ENCODE measurements around the gene RANBP10. TPM values are rescaled to one million over a fixed set of nuclear protein-coding genes. Genes with fewer than 3 reads are reported as not detected.

Gene RANBP10
- polyA plus RNA-seq, 6 donors from 2014 or later, result 5.2 to 23.0 (median 11.7) TPM

DNA sequence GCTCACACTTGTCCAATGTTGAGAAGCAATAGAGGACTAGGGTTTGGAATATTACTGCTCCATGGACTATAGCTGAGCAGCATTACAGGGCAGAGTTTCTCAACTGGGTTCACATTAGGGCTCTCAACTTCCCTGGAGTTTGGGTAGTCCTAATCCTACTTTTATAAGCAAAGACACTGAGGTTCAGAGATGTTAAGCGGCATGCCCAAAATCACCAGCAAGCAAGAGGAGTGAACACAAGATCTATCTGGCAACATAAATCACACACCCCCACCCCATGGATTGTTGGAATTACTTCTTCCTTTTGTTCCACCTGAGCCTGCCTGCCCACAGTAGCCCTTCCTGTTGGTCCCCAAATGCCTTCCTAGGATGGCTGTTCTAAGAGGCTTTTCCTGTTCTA lies 5.5 kb upstream of the RANBP10 start:
- no peaks in the 10 kb centered on the region for H3K9me3 Mint-ChIP-seq
- H3K27ac Mint-ChIP-seq, result no peak overlapping the region
- H3K4me3 Mint-ChIP-seq, result no peak overlapping the region
- H3K4me1 Mint-ChIP-seq, result peaks cover 6 to 15% (median 12%) of the 10 kb centered on the region in 3 donors
- no peak for ATAC-seq (ENCODE audit: low read depth in 2 of 2)
- no peak for DNase-seq
- H3K27me3 Mint-ChIP-seq, result no peaks in the 10 kb centered on the region
- H3K36me3 Mint-ChIP-seq, result no peaks in the 10 kb centered on the region

- peaks cover 0 to 5% of the 10 kb centered on the region in 2 donors for H3K36me3 Mint-ChIP-seq
- peak overlapping the region; percentile 71 to 97 (median 94) for H3K4me3 Mint-ChIP-seq
- no peaks in the 10 kb centered on the region for H3K27me3 Mint-ChIP-seq
- DNase-seq, result no peak
- H3K27ac Mint-ChIP-seq, result peak overlapping the region; percentile 90 to 98 (median 94)
- ATAC-seq (ENCODE audit: low read depth in 2 of 2), result no peak
- H3K4me1 Mint-ChIP-seq, result peaks cover 21 to 45% (median 37%) of the 10 kb centered on the region in 3 donors
- no peaks in the 10 kb centered on the region for H3K9me3 Mint-ChIP-seq
These were observed 855 bp upstream of the RANBP10 start for GRCh38 chr16:67807148-67807682.

- Mint-ChIP-seq H3K9me3 (no peaks in the 10 kb centered on the region), H3K4me1 (peaks cover 29 to 59% (median 50%) of the 10 kb centered on the region in 3 donors), H3K4me3 (peak overlapping the region; percentile 71 to 97 (median 94)), H3K27ac (peak overlapping the region in 5 of 6 donors; percentile 54 to 98 (median 92)), H3K36me3 (peaks cover 0 to 5% of the 10 kb centered on the region in 2 donors), H3K27me3 (no peaks in the 10 kb centered on the region)
- ATAC-seq (ENCODE audit: low read depth in 2 of 2) (no peak), DNase-seq (no peak)
These were observed 487 bp downstream of the RANBP10 start for GRCh38 chr16:67805718-67806427.

GRCh38 chr16:67804853-67805542 lies 1.4 kb downstream of the RANBP10 start:
- H3K27me3 Mint-ChIP-seq, result no peaks in the 10 kb centered on the region
- H3K27ac Mint-ChIP-seq, result peak overlapping the region; percentile 92 to 99 (median 98)
- peaks cover 37 to 68% (median 59%) of the 10 kb centered on the region in 3 donors for H3K4me1 Mint-ChIP-seq
- H3K9me3 Mint-ChIP-seq, result no peaks in the 10 kb centered on the region
- ATAC-seq (ENCODE audit: low read depth in 2 of 2) (no peak), DNase-seq (no peak)
- H3K36me3 Mint-ChIP-seq, result peaks cover 0 to 5% of the 10 kb centered on the region in 2 donors
- peak overlapping the region; percentile 71 to 97 (median 94) for H3K4me3 Mint-ChIP-seq

- DNase-seq (peak; percentile 85), ATAC-seq (ENCODE audit: low read depth in 2 of 2) (peak; percentile 33 to 42)
- H3K36me3 Mint-ChIP-seq, result peaks cover 5 to 7% of the 10 kb centered on the region in 2 donors
- no peaks in the 10 kb centered on the region for H3K27me3 Mint-ChIP-seq
- peaks cover 43 to 77% (median 69%) of the 10 kb centered on the region in 3 donors for H3K4me1 Mint-ChIP-seq
- H3K4me3 Mint-ChIP-seq, result peak overlapping the region; percentile 71 to 95 (median 92)
- H3K9me3 Mint-ChIP-seq, result no peaks in the 10 kb centered on the region
- H3K27ac Mint-ChIP-seq, result peak overlapping the region; percentile 92 to 99 (median 98)
These were observed 2.5 kb downstream of the RANBP10 start for GRCh38 chr16:67803894-67804293.

DNA sequence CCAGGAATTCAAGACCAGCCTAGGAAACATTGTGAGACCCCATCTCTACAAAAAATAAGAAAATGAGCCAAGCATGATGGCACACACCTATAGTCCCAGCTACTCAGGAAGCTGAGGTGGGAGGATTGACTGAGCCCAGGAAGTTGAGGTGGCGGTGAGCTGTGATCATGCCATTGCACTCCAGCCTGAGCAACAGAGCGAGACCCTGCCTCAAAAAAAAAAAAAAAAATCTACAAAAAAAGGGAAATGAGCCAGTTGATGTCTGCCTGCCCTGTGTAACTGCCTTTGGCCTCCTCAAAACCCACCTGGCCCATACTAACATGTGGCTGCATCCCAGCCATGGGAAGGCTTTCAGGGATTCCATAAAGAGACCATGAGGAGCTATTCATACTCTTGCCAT lies 4.5 kb downstream of the RANBP10 start:
- H3K9me3 Mint-ChIP-seq, result no peaks in the 10 kb centered on the region
- ATAC-seq (ENCODE audit: low read depth in 2 of 2), result peak; percentile 30
- peaks cover 45 to 85% (median 82%) of the 10 kb centered on the region in 3 donors for H3K4me1 Mint-ChIP-seq
- peak overlapping the region; percentile 79 to 98 (median 96) for H3K27ac Mint-ChIP-seq
- peaks cover 5 to 7% of the 10 kb centered on the region in 2 donors for H3K36me3 Mint-ChIP-seq
- no peaks in the 10 kb centered on the region for H3K27me3 Mint-ChIP-seq
- DNase-seq, result peak; percentile 84
- H3K4me3 Mint-ChIP-seq, result peak overlapping the region; percentile 60 to 95 (median 82)

DNA sequence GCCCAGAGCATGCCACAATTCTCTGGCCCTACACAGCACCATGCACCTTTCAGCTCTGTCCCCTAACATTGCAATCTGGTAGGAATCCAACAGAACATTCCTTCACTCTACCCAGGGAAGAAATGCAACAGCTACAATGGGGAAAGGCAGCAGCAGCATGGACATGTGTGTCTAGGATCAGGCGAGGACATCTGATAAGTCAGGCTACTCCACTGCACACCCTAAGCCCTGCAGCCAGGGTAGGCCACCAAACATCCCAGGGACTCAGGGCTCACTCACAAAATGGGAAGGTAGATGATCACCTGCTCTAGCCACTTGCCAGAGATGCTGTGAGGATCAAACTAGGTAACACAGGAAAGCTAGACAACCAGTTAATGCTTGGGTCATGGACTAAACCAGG lies 5.1 kb downstream of the RANBP10 start:
- Mint-ChIP-seq H3K36me3 (peaks cover 5 to 7% of the 10 kb centered on the region in 2 donors), H3K4me1 (peaks cover 51 to 91% (median 86%) of the 10 kb centered on the region in 3 donors), H3K27ac (peak overlapping the region in 5 of 6 donors; percentile 79 to 98 (median 96)), H3K9me3 (no peaks in the 10 kb centered on the region), H3K4me3 (peak overlapping the region; percentile 27 to 95 (median 82)), H3K27me3 (no peaks in the 10 kb centered on the region)
- DNase-seq, result no peak
- ATAC-seq (ENCODE audit: low read depth in 2 of 2), result no peak

DNA sequence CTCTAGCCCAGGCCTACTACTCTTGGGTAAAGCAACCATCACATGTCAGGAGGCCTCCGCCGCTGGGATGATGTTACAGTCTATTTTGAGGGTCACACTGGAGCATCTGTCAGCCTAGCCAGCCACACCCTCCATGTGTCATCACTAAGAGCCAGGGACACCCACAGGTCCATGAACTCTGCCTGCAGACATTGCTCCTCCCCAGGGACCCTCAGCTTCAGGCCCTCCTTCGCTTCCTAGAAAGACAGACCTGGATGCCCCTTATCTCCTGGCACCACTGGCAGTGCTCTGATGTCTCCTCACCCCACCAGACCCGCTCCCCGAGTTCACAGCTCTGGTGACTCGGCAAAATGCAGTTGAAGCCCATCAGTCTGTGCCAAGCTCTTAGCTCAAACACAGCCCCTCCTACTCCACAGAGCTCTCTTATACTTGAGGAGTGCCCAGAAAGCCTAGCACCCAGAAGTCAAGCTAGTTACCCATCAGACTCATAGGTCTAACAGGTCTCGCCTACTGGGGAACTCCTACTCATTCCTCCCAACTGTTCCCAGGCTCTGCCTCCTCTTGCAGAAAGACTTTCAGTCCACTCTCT lies 5.9 kb downstream of the RANBP10 start:
- no peak for ATAC-seq (ENCODE audit: low read depth in 2 of 2)
- no peaks in the 10 kb centered on the region for H3K9me3 Mint-ChIP-seq
- H3K27ac Mint-ChIP-seq, result peak overlapping the region in 3 of 6 donors; percentile 79 to 98 (median 96)
- H3K36me3 Mint-ChIP-seq, result peaks cover 5 to 7% of the 10 kb centered on the region in 2 donors
- H3K27me3 Mint-ChIP-seq, result no peaks in the 10 kb centered on the region
- H3K4me1 Mint-ChIP-seq, result peaks cover 48 to 85% (median 82%) of the 10 kb centered on the region in 3 donors
- DNase-seq, result no peak
- peak overlapping the region in 5 of 8 donors; percentile 10 to 95 (median 53) for H3K4me3 Mint-ChIP-seq

- Mint-ChIP-seq H3K27ac (peak overlapping the region in 3 of 6 donors; percentile 20 to 56 (median 46)), H3K27me3 (no peaks in the 10 kb centered on the region), H3K4me1 (peaks cover 34 to 51% (median 48%) of the 10 kb centered on the region in 3 donors), H3K9me3 (no peaks in the 10 kb centered on the region), H3K4me3 (no peak overlapping the region), H3K36me3 (peaks cover 0 to 7% of the 10 kb centered on the region in 2 donors)
- DNase-seq (no peak), ATAC-seq (ENCODE audit: low read depth in 2 of 2) (no peak)
These were observed 10.2 kb downstream of the RANBP10 start for GRCh38 chr16:67796099-67796718.

DNA sequence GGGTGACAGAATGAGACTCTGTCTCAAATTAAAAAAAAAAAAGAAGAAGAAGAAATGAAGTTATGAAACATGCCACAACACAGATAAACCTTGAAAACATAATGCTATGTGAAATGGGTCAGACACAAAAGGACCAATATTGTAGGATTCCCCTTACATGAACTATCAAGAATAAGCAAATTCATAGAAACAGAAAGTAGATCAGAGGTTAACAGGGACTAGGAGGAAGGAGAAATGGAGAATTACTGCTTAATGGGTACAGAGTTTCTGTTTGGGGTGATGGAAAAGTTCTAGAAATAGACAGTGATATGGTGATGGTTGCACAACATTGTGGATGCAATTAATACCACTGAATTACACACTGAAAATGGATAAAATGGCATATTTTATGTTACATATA lies 16.3 kb downstream of the RANBP10 start:
- peaks cover 23 to 31% (median 29%) of the 10 kb centered on the region in 3 donors for H3K4me1 Mint-ChIP-seq
- H3K4me3 Mint-ChIP-seq, result peak overlapping the region in 1 of 8 donors; percentile 30
- H3K27ac Mint-ChIP-seq, result peak overlapping the region in 4 of 6 donors; percentile 39 to 71 (median 54)
- no peaks in the 10 kb centered on the region for H3K36me3 Mint-ChIP-seq
- H3K9me3 Mint-ChIP-seq, result no peaks in the 10 kb centered on the region
- DNase-seq (no peak), ATAC-seq (ENCODE audit: low read depth in 2 of 2) (peak; percentile 41 to 49)
- no peaks in the 10 kb centered on the region for H3K27me3 Mint-ChIP-seq

GRCh38 chr16:67786491-67786890 lies 19.9 kb downstream of the RANBP10 start:
- no peaks in the 10 kb centered on the region for H3K36me3 Mint-ChIP-seq
- no peaks in the 10 kb centered on the region for H3K27me3 Mint-ChIP-seq
- no peak for DNase-seq
- H3K4me1 Mint-ChIP-seq, result peaks cover 27 to 40% (median 33%) of the 10 kb centered on the region in 3 donors
- no peaks in the 10 kb centered on the region for H3K9me3 Mint-ChIP-seq
- H3K27ac Mint-ChIP-seq, result peak overlapping the region in 3 of 6 donors; percentile 17 to 61 (median 54)
- H3K4me3 Mint-ChIP-seq, result peak overlapping the region in 3 of 8 donors; percentile 12 to 72 (median 12)
- no peak for ATAC-seq (ENCODE audit: low read depth in 2 of 2)

GRCh38 chr16:67783353-67783725 lies 23.0 kb downstream of the RANBP10 start:
- Mint-ChIP-seq H3K4me1 (peaks cover 34 to 47% (median 42%) of the 10 kb centered on the region in 3 donors), H3K27ac (peak overlapping the region in 2 of 6 donors; percentile 24 to 61), H3K9me3 (no peaks in the 10 kb centered on the region), H3K4me3 (no peak overlapping the region), H3K27me3 (no peaks in the 10 kb centered on the region), H3K36me3 (no peaks in the 10 kb centered on the region)
- ATAC-seq (ENCODE audit: low read depth in 2 of 2) (no peak), DNase-seq (no peak)

Measured in naive B cell (primary cell).